ENCODE results near the gene SNX20.

DNA sequence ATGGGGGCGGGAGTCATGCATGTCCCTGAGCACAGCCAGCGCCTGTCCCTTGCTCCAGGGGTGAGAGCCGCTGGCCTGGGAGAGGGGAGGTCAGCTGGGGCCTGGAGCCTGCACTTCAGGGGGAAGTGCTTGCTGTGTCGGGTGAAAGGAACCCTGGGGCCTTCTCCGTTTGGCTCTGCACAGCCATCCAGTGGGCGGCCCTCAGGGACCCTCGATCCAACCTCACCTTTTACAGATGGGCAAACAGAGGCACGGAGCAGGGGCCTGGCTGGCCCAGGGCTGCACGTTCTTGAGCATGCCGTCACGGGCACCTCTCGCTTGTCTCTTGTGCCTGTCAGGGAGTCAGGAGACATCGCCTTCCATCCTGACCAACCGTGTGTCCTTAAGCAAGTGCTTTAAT lies 1.8 kb downstream of the SNX20 start:
- TF ChIP-seq TCF7L2 (IDR thresholded peaks at IDR 0.05; ENCODE audit: low read depth, low read length) (no peak), POLR2AphosphoS5 (IDR thresholded peaks at IDR 0.05; ENCODE audit: low read depth, low read length) (no peak), SIN3A (IDR thresholded peaks at IDR 0.05; ENCODE audit: borderline replicate concordance, insufficient read depth, low read depth, low read length) (no peak)
- TF ChIP-seq, protein P1, sequence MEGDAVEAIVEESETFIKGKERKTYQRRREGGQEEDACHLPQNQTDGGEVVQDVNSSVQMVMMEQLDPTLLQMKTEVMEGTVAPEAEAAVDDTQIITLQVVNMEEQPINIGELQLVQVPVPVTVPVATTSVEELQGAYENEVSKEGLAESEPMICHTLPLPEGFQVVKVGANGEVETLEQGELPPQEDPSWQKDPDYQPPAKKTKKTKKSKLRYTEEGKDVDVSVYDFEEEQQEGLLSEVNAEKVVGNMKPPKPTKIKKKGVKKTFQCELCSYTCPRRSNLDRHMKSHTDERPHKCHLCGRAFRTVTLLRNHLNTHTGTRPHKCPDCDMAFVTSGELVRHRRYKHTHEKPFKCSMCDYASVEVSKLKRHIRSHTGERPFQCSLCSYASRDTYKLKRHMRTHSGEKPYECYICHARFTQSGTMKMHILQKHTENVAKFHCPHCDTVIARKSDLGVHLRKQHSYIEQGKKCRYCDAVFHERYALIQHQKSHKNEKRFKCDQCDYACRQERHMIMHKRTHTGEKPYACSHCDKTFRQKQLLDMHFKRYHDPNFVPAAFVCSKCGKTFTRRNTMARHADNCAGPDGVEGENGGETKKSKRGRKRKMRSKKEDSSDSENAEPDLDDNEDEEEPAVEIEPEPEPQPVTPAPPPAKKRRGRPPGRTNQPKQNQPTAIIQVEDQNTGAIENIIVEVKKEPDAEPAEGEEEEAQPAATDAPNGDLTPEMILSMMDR (IDR thresholded peaks at IDR 0.05) = no peak
- TF ChIP-seq, protein P2, sequence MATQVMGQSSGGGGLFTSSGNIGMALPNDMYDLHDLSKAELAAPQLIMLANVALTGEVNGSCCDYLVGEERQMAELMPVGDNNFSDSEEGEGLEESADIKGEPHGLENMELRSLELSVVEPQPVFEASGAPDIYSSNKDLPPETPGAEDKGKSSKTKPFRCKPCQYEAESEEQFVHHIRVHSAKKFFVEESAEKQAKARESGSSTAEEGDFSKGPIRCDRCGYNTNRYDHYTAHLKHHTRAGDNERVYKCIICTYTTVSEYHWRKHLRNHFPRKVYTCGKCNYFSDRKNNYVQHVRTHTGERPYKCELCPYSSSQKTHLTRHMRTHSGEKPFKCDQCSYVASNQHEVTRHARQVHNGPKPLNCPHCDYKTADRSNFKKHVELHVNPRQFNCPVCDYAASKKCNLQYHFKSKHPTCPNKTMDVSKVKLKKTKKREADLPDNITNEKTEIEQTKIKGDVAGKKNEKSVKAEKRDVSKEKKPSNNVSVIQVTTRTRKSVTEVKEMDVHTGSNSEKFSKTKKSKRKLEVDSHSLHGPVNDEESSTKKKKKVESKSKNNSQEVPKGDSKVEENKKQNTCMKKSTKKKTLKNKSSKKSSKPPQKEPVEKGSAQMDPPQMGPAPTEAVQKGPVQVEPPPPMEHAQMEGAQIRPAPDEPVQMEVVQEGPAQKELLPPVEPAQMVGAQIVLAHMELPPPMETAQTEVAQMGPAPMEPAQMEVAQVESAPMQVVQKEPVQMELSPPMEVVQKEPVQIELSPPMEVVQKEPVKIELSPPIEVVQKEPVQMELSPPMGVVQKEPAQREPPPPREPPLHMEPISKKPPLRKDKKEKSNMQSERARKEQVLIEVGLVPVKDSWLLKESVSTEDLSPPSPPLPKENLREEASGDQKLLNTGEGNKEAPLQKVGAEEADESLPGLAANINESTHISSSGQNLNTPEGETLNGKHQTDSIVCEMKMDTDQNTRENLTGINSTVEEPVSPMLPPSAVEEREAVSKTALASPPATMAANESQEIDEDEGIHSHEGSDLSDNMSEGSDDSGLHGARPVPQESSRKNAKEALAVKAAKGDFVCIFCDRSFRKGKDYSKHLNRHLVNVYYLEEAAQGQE (IDR thresholded peaks at IDR 0.05; ENCODE audit: insufficient read depth in 1 of 2, low read depth in 2 of 2, low read length in 1 of 2) = no peak
